ENCODE results near the gene DNAI2.

DNA sequence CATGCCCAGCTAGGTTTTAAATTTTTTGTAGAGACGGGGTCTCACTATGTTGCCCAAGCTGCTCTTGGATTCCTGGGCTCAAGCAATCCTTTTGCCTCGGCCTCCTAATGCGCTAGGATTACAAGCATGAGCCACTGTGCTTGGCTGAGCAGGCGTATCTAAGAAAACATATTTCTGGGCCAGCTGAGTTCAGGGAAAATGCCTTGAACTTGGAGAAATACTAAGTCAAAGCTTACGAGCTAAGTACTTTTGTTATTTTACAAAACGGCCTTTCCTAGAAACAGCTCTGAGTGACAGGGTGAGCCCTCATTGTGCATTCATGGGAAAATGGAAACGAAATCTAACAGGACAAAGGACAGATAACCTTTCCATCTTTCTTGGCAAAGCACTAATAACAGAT is 24.7 kb downstream of the DNAI2 start:
- no peak for TF ChIP-seq POLR2A (IDR thresholded peaks at IDR 0.05)
- TF ChIP-seq, protein P1, sequence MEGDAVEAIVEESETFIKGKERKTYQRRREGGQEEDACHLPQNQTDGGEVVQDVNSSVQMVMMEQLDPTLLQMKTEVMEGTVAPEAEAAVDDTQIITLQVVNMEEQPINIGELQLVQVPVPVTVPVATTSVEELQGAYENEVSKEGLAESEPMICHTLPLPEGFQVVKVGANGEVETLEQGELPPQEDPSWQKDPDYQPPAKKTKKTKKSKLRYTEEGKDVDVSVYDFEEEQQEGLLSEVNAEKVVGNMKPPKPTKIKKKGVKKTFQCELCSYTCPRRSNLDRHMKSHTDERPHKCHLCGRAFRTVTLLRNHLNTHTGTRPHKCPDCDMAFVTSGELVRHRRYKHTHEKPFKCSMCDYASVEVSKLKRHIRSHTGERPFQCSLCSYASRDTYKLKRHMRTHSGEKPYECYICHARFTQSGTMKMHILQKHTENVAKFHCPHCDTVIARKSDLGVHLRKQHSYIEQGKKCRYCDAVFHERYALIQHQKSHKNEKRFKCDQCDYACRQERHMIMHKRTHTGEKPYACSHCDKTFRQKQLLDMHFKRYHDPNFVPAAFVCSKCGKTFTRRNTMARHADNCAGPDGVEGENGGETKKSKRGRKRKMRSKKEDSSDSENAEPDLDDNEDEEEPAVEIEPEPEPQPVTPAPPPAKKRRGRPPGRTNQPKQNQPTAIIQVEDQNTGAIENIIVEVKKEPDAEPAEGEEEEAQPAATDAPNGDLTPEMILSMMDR (IDR thresholded peaks at IDR 0.05 in 4 of 5, conservative IDR thresholded peaks at IDR 0.05 in 1 of 5), result no peak
